Neuronal stem cell (in vitro differentiated cells): ENCODE results near the gene ECSCR.
"Not testable (repeated sequence)": the region's sequence is repeated elsewhere in the genome, so short reads cannot be mapped to it uniquely, and the experiment has no call there.

Experiments used
- DNase-seq: peaks from one replicate; pipeline ENCODE4 v3.0.0-alpha.2; 2013; ENCODE audit warnings: low spot score
- H2AFZ ChIP-seq: one replicate; pipeline ENCODE4 v1.6.1; 2013; ENCODE audit warnings: mild to moderate bottlenecking, low read length, inconsistent platforms
- H2AK5ac ChIP-seq: 2 replicates; pipeline ENCODE4 v1.6.1; 2013; ENCODE audit warnings: low read depth, mild to moderate bottlenecking, inconsistent platforms, low read length, moderate library complexity, mixed read lengths
- H2BK120ac ChIP-seq: 2 replicates; pipeline ENCODE4 v1.6.1; 2013; ENCODE audit warnings: low read depth, mild to moderate bottlenecking, inconsistent platforms, low read length, moderate library complexity, mixed read lengths
- H2BK12ac ChIP-seq: one replicate; pipeline ENCODE4 v1.6.1; 2013; ENCODE audit warnings: low read length, inconsistent platforms
- H2BK15ac ChIP-seq: 2 replicates; pipeline ENCODE4 v1.6.1; 2013; ENCODE audit warnings: mild to moderate bottlenecking, low read length, inconsistent platforms, mixed read lengths
- H2BK5ac ChIP-seq: one replicate; pipeline ENCODE4 v1.6.1; 2013; ENCODE audit warnings: inconsistent platforms, mild to moderate bottlenecking, low read length, moderate library complexity
- H3K14ac ChIP-seq: one replicate; pipeline ENCODE4 v1.6.1; 2013; ENCODE audit warnings: low read length, inconsistent platforms
- H3K18ac ChIP-seq: 2 replicates; pipeline ENCODE4 v1.6.1; 2013; ENCODE audit warnings: low read length, inconsistent platforms
- H3K23ac ChIP-seq: 2 replicates; pipeline ENCODE4 v1.6.1; 2013; ENCODE audit warnings: low read depth, mild to moderate bottlenecking, mixed read lengths, low read length, inconsistent platforms; ENCODE audit not compliant: poor library complexity
- H3K27ac ChIP-seq: replicated peaks from 3 replicates; pipeline ENCODE4 v1.5.1; 2013; ENCODE audit warnings: low read length, inconsistent platforms
- H3K27me3 ChIP-seq, 3 experiments: 2 replicates each; pipeline ENCODE4 v1.6.1; 2013; ENCODE audit warnings: low read length in 3 of 3, mild to moderate bottlenecking in 2 of 3, inconsistent platforms in 1 of 3, low read depth in 1 of 3, mixed read lengths in 1 of 3, moderate library complexity in 1 of 3; ENCODE audit not compliant: control insufficient read depth in 3 of 3, insufficient read depth in 3 of 3
- H3K36me3 ChIP-seq, 2 donors: replicated peaks in 1 of 2; 2 replicates each; pipeline ENCODE4 v1.6.1; 2013; ENCODE audit warnings: low read length in 2 of 2; ENCODE audit not compliant: control insufficient read depth in 2 of 2, insufficient read depth in 2 of 2
- H3K4ac ChIP-seq: 2 replicates; pipeline ENCODE4 v1.6.1; 2013; ENCODE audit warnings: inconsistent platforms, mild to moderate bottlenecking, low read length, moderate library complexity
- H3K4me1 ChIP-seq, 2 donors: 1 replicate in 1 of 2; 2 replicates in 1 of 2; pipeline ENCODE4 v1.6.1; 2013; ENCODE audit warnings: low read length in 2 of 2, low read depth in 1 of 2; ENCODE audit not compliant: control insufficient read depth in 2 of 2, insufficient read depth in 1 of 2
- H3K4me2 ChIP-seq: one replicate; pipeline ENCODE4 v1.6.1; 2013; ENCODE audit warnings: mild to moderate bottlenecking, low read length, inconsistent platforms; ENCODE audit not compliant: insufficient read depth, poor library complexity, severe bottlenecking
- H3K4me3 ChIP-seq, 2 donors: 2 replicates each; pipeline ENCODE4 v1.5.1; 2013; ENCODE audit warnings: low read length in 2 of 2, mild to moderate bottlenecking in 2 of 2, inconsistent platforms in 1 of 2, moderate library complexity in 1 of 2
- H3K79me1 ChIP-seq: one replicate; pipeline ENCODE4 v1.6.1; 2013; ENCODE audit warnings: low read depth, mild to moderate bottlenecking, inconsistent platforms, low read length, moderate library complexity
- H3K9ac ChIP-seq: one replicate; pipeline ENCODE4 v1.6.1; 2013; ENCODE audit warnings: mild to moderate bottlenecking, low read depth, low read length, inconsistent platforms; ENCODE audit not compliant: poor library complexity
- H3K9me3 ChIP-seq, 2 donors: replicated peaks in 1 of 2; 2 replicates each; pipeline versions ENCODE3 to v1.6.1; 2013; ENCODE audit warnings: low read length in 2 of 2, mild to moderate bottlenecking in 2 of 2, inconsistent platforms in 1 of 2, low read depth in 1 of 2, mixed read lengths in 1 of 2, moderate library complexity in 1 of 2; ENCODE audit not compliant: control insufficient read depth in 2 of 2, insufficient read depth in 1 of 2
- H4K8ac ChIP-seq: one replicate; pipeline ENCODE4 v1.6.1; 2013; ENCODE audit warnings: low read depth, mild to moderate bottlenecking, inconsistent platforms, low read length, moderate library complexity
- H4K91ac ChIP-seq: one replicate; pipeline ENCODE4 v1.6.1; 2013; ENCODE audit warnings: low read length, low read depth, mild to moderate bottlenecking, inconsistent platforms; ENCODE audit not compliant: poor library complexity
- WGBS, 2 donors: extraction: QIAGEN DNeasy Blood & Tissue Kit; methylation state at CpG; one replicate each; pipeline ENCODE4 v1.1.7; 2013; ENCODE audit warnings: missing lambda C conversion rate in 2 of 2, mixed read lengths in 1 of 2; ENCODE audit not compliant: insufficient read length in 2 of 2, insufficient replicate concordance in 1 of 2; ENCODE audit errors: extremely low coverage in 2 of 2; 5-methylcytosine and 5-hydroxymethylcytosine counted together

The ECSCR gene

DNA sequence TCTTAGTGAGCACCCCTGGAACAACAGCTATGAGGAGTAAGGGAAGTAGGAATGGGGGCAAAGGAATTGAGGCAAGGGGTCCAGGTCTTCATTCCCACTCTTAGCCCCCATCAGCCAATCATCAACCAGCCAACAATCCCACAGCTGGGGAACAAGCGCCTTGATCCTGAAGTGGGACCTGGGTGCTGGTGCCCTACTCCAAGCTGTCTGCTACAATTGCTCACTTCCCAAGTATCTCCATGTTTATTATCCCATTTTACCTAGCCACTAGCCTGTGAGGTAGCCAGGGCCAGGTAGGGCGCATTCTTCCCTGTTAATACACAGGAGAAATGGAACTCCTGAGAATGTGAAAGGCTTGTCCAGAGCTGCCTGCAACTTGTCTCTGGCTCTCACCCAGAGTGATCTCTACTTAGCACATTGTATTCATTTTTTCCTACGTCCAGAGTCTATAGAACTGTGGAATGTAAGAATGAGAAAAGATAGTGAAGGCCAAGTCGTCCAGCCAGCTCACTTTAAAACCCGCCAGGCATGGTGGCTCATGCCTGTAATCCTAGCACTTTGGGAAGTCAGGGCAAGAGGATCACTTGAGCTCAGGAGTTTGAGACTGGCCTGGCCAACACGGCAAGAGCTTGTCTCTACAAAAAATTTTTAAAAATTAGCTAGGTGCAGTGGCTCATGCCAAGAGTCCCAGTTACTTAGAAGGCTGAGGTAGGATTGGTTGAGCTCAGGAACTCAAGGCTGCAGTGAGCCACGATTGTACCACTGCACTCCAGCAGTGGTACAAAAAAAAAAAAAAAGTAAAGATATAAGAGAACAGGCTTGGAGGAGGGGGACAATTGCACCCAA is 17.0 kb downstream of the ECSCR start:
- no peak overlapping the region for H2BK12ac ChIP-seq
- H3K9ac ChIP-seq = no peak overlapping the region
- no peak overlapping the region for H2BK120ac ChIP-seq
- H2AK5ac ChIP-seq = no peak overlapping the region
- no peak overlapping the region for H2BK5ac ChIP-seq
- no peak for DNase-seq
- H3K27ac ChIP-seq = no peak overlapping the region
- no peaks in the 10 kb centered on the region for H3K4me1 ChIP-seq
- H3K9me3 ChIP-seq = no peaks in the 10 kb centered on the region
- WGBS, 2 donors = no CpG with 5 or more reads among the region's 7 CpGs
- H3K4me3 ChIP-seq = no peak overlapping the region
- H3K4me2 ChIP-seq = no peak overlapping the region
- H2BK15ac ChIP-seq = no peak overlapping the region
- H3K36me3 ChIP-seq = no peaks in the 10 kb centered on the region
- no peak overlapping the region for H3K4ac ChIP-seq
- no peaks in the 10 kb centered on the region for H3K79me1 ChIP-seq
- no peak overlapping the region for H4K91ac ChIP-seq
- no peak overlapping the region for H3K18ac ChIP-seq
- no peak overlapping the region for H3K14ac ChIP-seq
- peaks cover 0 to 15% (median 0%) of the 10 kb centered on the region in 3 experiments for H3K27me3 ChIP-seq
- no peak overlapping the region for H4K8ac ChIP-seq
- H2AFZ ChIP-seq = no peak overlapping the region
- H3K23ac ChIP-seq = no peak overlapping the region

- Histone ChIP-seq H2BK5ac (no peak overlapping the region), H3K9ac (no peak overlapping the region), H3K23ac (no peak overlapping the region), H2AK5ac (no peak overlapping the region), H2AFZ (no peak overlapping the region), H3K27me3 (peaks cover 0 to 15% (median 0%) of the 10 kb centered on the region in 3 experiments), H3K4me3 (no peak overlapping the region), H3K36me3 (no peaks in the 10 kb centered on the region), H3K4me1 (peaks cover 0 to 4% of the 10 kb centered on the region in 2 donors), H3K4me2 (no peak overlapping the region), H3K4ac (no peak overlapping the region), H2BK15ac (no peak overlapping the region), H3K27ac (no peak overlapping the region), H3K9me3 (no peaks in the 10 kb centered on the region), H3K18ac (no peak overlapping the region), H2BK120ac (no peak overlapping the region), H4K91ac (no peak overlapping the region), H4K8ac (no peak overlapping the region), H3K79me1 (no peaks in the 10 kb centered on the region), H3K14ac (no peak overlapping the region), H2BK12ac (no peak overlapping the region)
- no CpG with 5 or more reads among the region's 4 CpGs for WGBS, 2 donors
- no peak for DNase-seq
These were observed 18.6 kb downstream of the ECSCR start for GRCh38 chr5:139443831-139444453.

DNA sequence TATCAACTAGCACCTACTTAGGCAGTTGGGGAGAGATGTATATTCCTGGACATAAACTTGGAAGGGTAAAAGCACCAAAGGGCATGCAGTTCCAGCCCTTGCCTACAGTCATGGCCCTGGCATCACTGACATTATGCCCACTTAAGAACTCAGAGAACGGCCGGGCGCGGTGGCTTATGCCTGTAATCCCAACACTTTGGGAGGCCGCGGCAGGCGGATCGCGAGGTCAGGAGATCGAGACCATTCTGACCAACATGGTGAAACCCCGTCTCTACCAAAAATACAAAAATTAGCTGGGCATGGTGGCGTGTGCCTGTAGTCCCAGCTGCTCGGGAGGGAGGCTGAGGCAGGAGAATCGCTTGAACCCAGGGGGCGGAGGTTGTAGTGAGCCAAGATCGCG is 22.1 kb downstream of the ECSCR start:
- H2AFZ ChIP-seq, H2BK5ac ChIP-seq, H4K91ac ChIP-seq, H3K4me2 ChIP-seq, H3K4ac ChIP-seq, H2BK12ac ChIP-seq, H2BK15ac ChIP-seq, H3K79me1 ChIP-seq, H4K8ac ChIP-seq, H2BK120ac ChIP-seq, H3K9ac ChIP-seq, DNase-seq, H3K9me3 ChIP-seq, H3K23ac ChIP-seq, H2AK5ac ChIP-seq, H3K27ac ChIP-seq, H3K4me3 ChIP-seq, H3K18ac ChIP-seq, H3K14ac ChIP-seq: not testable (repeated sequence)
- no CpG with 5 or more reads among the region's 17 CpGs for WGBS, 2 donors
- H3K36me3 ChIP-seq = peaks cover 6 to 18% of the 10 kb centered on the region in 2 donors
- H3K4me1 ChIP-seq = peaks cover 4 to 11% of the 10 kb centered on the region in 2 donors
- H3K27me3 ChIP-seq = peaks cover 0 to 15% (median 0%) of the 10 kb centered on the region in 3 experiments
